Ishikawa (cell line): ENCODE data around the gene CDK16.

Experiments used
- CEBPB ChIP-seq: IDR thresholded peaks from 2 replicates; pipeline ENCODE4 v1.6.1; 2012
- CREB1 ChIP-seq: IDR thresholded peaks from 2 replicates; pipeline ENCODE4 v1.6.1; 2012; ENCODE audit warnings: low read depth
- EGR1 ChIP-seq: IDR thresholded peaks from 2 replicates; pipeline ENCODE4 v1.6.1; 2012
- EP300 ChIP-seq: IDR thresholded peaks from 2 replicates; pipeline ENCODE4 v1.6.1; 2012; ENCODE audit warnings: borderline replicate concordance
- FOXM1 ChIP-seq: IDR thresholded peaks from 2 replicates; pipeline ENCODE4 v1.6.1; 2012; ENCODE audit warnings: low read depth, borderline replicate concordance
- MAX ChIP-seq: IDR thresholded peaks from 2 replicates; pipeline ENCODE4 v1.6.1; 2012
- NFIC ChIP-seq: IDR thresholded peaks from 2 replicates; pipeline ENCODE4 v1.6.1; 2012
- RAD21 ChIP-seq: IDR thresholded peaks from 2 replicates; pipeline ENCODE4 v1.6.1; 2012; ENCODE audit warnings: low read depth
- REST ChIP-seq: IDR thresholded peaks from 2 replicates; pipeline ENCODE4 v1.6.1; 2012; ENCODE audit warnings: low read depth, mild to moderate bottlenecking
- TAF1 ChIP-seq: IDR thresholded peaks from 2 replicates; pipeline ENCODE4 v1.6.1; 2012; ENCODE audit warnings: low read depth, mild to moderate bottlenecking
- TCF12 ChIP-seq: IDR thresholded peaks from 2 replicates; pipeline ENCODE4 v1.6.1; 2012; ENCODE audit warnings: low read depth
- TEAD4 ChIP-seq: IDR thresholded peaks from 2 replicates; pipeline ENCODE4 v1.6.1; 2012
- YY1 ChIP-seq: IDR thresholded peaks from 2 replicates; pipeline ENCODE4 v1.6.1; 2012; ENCODE audit warnings: low read depth
- ZBTB7A ChIP-seq: IDR thresholded peaks from 2 replicates; pipeline ENCODE4 v1.6.1; 2012; ENCODE audit warnings: low read depth
- TF ChIP-seq, protein P1 (sequence below): IDR thresholded peaks from 2 replicates; pipeline ENCODE4 v1.6.1; 2012

Gene CDK16

DNA sequence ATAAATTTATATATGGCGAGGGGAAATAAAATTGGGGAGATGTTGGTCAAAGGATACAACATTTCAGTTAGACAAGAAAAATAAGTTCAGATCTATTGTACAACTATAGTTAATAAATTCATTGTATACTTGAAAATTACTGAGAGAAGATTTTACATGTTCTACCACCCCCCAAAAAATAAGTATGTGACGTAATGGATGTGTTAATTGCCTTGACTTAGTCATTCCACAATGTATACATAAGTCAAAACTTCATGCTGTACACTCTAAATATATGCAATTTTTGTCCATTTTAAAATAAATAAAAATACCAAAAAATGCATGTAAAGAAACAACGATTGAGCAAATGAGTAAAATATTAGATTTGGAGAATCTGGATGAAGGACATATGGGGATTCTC lies 16.1 kb downstream of the CDK16 start:
- TF ChIP-seq TAF1 = no peak
- TF ChIP-seq TEAD4 = no peak
- no peak for TF ChIP-seq RAD21
- TF ChIP-seq FOXM1 = no peak
- TF ChIP-seq EP300 = no peak
- TF ChIP-seq NFIC = no peak
- TF ChIP-seq TCF12 = no peak

DNA sequence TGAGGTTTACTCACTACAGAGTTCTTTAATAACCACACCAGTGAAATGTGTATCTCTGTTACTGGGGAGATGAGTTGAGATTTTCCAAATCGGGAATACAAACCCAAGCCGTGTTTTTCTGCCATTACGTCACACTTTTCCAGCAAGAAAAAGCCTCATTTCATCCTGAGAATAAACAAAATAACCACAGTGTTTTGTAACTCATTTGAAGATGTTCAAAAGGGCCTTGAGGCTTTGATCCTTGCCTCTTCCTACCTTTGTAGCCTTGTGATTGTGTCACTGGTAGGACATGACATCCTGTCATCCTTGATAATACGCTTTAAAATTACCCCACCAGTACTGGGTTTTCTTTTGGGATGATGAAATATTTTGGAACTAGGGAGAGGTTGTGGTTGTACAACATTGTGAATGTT lies 17.2 kb downstream of the CDK16 start:
- TF ChIP-seq TCF12 = no peak
- no peak for TF ChIP-seq TEAD4
- no peak for TF ChIP-seq TAF1
- no peak for TF ChIP-seq ZBTB7A
- TF ChIP-seq REST = no peak
- no peak for TF ChIP-seq YY1
- TF ChIP-seq MAX = no peak
- no peak for TF ChIP-seq EGR1
- no peak for TF ChIP-seq NFIC

- no peak for TF ChIP-seq TCF12
- TF ChIP-seq CEBPB = no peak
- TF ChIP-seq, protein P1, sequence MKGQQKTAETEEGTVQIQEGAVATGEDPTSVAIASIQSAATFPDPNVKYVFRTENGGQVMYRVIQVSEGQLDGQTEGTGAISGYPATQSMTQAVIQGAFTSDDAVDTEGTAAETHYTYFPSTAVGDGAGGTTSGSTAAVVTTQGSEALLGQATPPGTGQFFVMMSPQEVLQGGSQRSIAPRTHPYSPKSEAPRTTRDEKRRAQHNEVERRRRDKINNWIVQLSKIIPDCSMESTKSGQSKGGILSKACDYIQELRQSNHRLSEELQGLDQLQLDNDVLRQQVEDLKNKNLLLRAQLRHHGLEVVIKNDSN = no peak
- TF ChIP-seq EP300 = no peak
- no peak for TF ChIP-seq RAD21
- TF ChIP-seq MAX = no peak
- TF ChIP-seq FOXM1 = no peak
- TF ChIP-seq ZBTB7A = no peak
- TF ChIP-seq NFIC = no peak
- no peak for TF ChIP-seq TEAD4
- TF ChIP-seq TAF1 = no peak
- no peak for TF ChIP-seq YY1
- no peak for TF ChIP-seq CREB1
- no peak for TF ChIP-seq EGR1
- no peak for TF ChIP-seq REST
Measured at GRCh38 chrX:47239199-47239598, 20.7 kb downstream of the CDK16 start.

DNA sequence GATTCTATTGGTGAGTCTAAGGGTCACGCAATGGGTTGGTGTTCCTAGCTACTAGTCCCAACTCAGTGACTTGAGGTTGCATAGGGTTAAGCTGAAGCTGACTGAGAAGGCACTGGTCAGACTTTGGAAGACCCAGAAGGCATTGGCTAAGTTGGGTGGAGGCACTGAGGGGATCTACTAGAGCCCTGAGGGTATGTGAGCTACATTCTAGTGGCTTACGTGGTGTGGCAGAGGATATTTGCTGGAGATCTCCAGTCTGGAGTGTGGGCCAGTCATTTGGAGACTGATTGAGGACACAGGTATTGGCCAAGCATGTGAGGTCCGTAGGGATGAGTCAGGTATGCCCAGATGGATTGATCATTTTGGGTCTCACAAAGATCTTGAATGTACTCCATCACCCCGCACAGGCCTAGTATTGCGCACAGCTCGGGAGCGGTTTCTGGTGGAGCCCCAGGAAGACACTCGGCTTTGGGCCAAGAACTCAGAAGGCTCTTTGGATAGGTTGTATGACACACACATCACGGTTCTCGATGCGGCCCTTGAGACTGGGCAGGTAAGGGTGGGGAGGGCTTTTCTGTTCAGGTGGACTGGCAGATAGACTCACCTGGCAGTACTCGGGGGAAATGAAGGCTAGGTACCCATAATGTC lies 21.5 kb downstream of the CDK16 start:
- TF ChIP-seq EGR1 (no peak), EP300 (no peak), FOXM1 (no peak), NFIC (no peak), TCF12 (no peak), CEBPB (no peak), CREB1 (no peak), REST (no peak), RAD21 (no peak), TEAD4 (no peak), YY1 (no peak), ZBTB7A (no peak), MAX (no peak), TAF1 (no peak)
- TF ChIP-seq, protein P1 = no peak
